ENCODE data around the gene HTATIP2. TPM values are rescaled to one million over a fixed set of nuclear protein-coding genes. Genes with fewer than 3 reads are reported as not detected.
A peak's percentile ranks its signal among the peaks of the same experiment; 100 is the strongest.

HTATIP2 gene
- total and polyA plus RNA-seq, 9 of the 15 experiments (the other 6 are each of a cell fraction or from before 2014, with no cell fraction given): 48.3 to 90.9 (median 64.4) TPM

DNA sequence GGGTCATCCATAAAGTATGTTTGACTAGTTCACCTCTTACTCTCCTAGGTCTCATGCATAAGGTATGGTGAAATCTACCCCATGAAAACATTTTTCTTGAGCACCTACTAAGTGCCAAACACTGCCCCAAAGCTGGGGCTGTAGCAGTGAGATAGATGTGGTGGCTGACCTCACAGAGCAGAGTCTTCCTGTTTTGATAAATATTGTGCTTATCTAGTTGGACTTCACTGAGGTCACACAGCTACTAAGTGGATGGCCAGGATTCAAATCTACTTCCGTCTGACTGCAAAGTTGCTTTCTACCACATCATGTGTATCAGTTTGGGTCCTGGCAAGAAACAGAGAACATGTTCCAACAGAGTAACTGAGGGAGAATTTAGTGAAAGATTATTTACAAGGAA lies 6.4 kb upstream of the HTATIP2 start (continued):
- TF ChIP-seq KLF13 (tag; IDR thresholded peaks at IDR 0.05; ENCODE audit: borderline replicate concordance, low read depth): no peak
- TF ChIP-seq HMGN3 (IDR thresholded peaks at IDR 0.05; ENCODE audit: borderline replicate concordance, extremely low read depth, insufficient read length, low read depth, low read length): no peak
- no peak for TF ChIP-seq TARDBP (IDR thresholded peaks at IDR 0.05)
- TF ChIP-seq, protein P1, sequence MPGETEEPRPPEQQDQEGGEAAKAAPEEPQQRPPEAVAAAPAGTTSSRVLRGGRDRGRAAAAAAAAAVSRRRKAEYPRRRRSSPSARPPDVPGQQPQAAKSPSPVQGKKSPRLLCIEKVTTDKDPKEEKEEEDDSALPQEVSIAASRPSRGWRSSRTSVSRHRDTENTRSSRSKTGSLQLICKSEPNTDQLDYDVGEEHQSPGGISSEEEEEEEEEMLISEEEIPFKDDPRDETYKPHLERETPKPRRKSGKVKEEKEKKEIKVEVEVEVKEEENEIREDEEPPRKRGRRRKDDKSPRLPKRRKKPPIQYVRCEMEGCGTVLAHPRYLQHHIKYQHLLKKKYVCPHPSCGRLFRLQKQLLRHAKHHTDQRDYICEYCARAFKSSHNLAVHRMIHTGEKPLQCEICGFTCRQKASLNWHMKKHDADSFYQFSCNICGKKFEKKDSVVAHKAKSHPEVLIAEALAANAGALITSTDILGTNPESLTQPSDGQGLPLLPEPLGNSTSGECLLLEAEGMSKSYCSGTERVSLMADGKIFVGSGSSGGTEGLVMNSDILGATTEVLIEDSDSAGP (CRISPR knock-in tag; IDR thresholded peaks at IDR 0.05): no peak
- no peak for TF ChIP-seq ATF1 (CRISPR knock-in tag; IDR thresholded peaks at IDR 0.05)
- TF ChIP-seq ATF1 (tag; IDR thresholded peaks at IDR 0.05): peak; percentile 30; the same call in 1 of the 2 replicates
- no peak for TF ChIP-seq HNRNPL (IDR thresholded peaks at IDR 0.05; ENCODE audit: low read depth, low read length)
- TF ChIP-seq, protein P2, sequence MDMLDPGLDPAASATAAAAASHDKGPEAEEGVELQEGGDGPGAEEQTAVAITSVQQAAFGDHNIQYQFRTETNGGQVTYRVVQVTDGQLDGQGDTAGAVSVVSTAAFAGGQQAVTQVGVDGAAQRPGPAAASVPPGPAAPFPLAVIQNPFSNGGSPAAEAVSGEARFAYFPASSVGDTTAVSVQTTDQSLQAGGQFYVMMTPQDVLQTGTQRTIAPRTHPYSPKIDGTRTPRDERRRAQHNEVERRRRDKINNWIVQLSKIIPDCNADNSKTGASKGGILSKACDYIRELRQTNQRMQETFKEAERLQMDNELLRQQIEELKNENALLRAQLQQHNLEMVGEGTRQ (CRISPR knock-in tag; IDR thresholded peaks at IDR 0.05): no peak
- TF ChIP-seq FOXM1 (IDR thresholded peaks at IDR 0.05; ENCODE audit: low read depth): no peak
- no peak for TF ChIP-seq FOXM1 (CRISPR knock-in tag; IDR thresholded peaks at IDR 0.05; ENCODE audit: low read depth)
- TF ChIP-seq, protein P3, sequence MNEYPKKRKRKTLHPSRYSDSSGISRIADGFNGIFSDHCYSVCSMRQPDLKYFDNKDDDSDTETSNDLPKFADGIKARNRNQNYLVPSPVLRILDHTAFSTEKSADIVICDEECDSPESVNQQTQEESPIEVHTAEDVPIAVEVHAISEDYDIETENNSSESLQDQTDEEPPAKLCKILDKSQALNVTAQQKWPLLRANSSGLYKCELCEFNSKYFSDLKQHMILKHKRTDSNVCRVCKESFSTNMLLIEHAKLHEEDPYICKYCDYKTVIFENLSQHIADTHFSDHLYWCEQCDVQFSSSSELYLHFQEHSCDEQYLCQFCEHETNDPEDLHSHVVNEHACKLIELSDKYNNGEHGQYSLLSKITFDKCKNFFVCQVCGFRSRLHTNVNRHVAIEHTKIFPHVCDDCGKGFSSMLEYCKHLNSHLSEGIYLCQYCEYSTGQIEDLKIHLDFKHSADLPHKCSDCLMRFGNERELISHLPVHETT (CRISPR knock-in tag; conservative IDR thresholded peaks at IDR 0.05 in 1 of 2, IDR thresholded peaks at IDR 0.05 in 1 of 2): no peak
- no peak for TF ChIP-seq CBX8 (IDR thresholded peaks at IDR 0.05; ENCODE audit: borderline replicate concordance, extremely low read depth, low read depth, low read length, poor library complexity, severe bottlenecking)
- no peak for TF ChIP-seq POLR2B (IDR thresholded peaks at IDR 0.05; ENCODE audit: low read depth, partially characterized antibody)
- TF ChIP-seq, protein P4, sequence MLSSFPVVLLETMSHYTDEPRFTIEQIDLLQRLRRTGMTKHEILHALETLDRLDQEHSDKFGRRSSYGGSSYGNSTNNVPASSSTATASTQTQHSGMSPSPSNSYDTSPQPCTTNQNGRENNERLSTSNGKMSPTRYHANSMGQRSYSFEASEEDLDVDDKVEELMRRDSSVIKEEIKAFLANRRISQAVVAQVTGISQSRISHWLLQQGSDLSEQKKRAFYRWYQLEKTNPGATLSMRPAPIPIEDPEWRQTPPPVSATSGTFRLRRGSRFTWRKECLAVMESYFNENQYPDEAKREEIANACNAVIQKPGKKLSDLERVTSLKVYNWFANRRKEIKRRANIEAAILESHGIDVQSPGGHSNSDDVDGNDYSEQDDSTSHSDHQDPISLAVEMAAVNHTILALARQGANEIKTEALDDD (IDR thresholded peaks at IDR 0.05): peak; percentile 42; the same call in 1 of the 2 replicates
- TF ChIP-seq, protein P5, sequence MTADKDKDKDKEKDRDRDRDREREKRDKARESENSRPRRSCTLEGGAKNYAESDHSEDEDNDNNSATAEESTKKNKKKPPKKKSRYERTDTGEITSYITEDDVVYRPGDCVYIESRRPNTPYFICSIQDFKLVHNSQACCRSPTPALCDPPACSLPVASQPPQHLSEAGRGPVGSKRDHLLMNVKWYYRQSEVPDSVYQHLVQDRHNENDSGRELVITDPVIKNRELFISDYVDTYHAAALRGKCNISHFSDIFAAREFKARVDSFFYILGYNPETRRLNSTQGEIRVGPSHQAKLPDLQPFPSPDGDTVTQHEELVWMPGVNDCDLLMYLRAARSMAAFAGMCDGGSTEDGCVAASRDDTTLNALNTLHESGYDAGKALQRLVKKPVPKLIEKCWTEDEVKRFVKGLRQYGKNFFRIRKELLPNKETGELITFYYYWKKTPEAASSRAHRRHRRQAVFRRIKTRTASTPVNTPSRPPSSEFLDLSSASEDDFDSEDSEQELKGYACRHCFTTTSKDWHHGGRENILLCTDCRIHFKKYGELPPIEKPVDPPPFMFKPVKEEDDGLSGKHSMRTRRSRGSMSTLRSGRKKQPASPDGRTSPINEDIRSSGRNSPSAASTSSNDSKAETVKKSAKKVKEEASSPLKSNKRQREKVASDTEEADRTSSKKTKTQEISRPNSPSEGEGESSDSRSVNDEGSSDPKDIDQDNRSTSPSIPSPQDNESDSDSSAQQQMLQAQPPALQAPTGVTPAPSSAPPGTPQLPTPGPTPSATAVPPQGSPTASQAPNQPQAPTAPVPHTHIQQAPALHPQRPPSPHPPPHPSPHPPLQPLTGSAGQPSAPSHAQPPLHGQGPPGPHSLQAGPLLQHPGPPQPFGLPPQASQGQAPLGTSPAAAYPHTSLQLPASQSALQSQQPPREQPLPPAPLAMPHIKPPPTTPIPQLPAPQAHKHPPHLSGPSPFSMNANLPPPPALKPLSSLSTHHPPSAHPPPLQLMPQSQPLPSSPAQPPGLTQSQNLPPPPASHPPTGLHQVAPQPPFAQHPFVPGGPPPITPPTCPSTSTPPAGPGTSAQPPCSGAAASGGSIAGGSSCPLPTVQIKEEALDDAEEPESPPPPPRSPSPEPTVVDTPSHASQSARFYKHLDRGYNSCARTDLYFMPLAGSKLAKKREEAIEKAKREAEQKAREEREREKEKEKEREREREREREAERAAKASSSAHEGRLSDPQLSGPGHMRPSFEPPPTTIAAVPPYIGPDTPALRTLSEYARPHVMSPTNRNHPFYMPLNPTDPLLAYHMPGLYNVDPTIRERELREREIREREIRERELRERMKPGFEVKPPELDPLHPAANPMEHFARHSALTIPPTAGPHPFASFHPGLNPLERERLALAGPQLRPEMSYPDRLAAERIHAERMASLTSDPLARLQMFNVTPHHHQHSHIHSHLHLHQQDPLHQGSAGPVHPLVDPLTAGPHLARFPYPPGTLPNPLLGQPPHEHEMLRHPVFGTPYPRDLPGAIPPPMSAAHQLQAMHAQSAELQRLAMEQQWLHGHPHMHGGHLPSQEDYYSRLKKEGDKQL (CRISPR knock-in tag; IDR thresholded peaks at IDR 0.05; ENCODE audit: borderline replicate concordance): no peak
- no peak for TF ChIP-seq ZNF354B (CRISPR knock-in tag; IDR thresholded peaks at IDR 0.05)
- TF ChIP-seq SPI1 (IDR thresholded peaks at IDR 0.05; ENCODE audit: borderline replicate concordance, low read depth, low read length): peak; percentile 44; the same call in 1 of the 2 replicates
- no peak for TF ChIP-seq TAF1 (IDR thresholded peaks at IDR 0.05; ENCODE audit: control insufficient read depth, extremely low read depth, insufficient read depth, low read length, severe bottlenecking)

All from K562 (cell line).